Esophagus squamous epithelium (tissue), 4 donors: ENCODE measurements around the gene RUVBL1.

Source experiments
- CTCF ChIP-seq, 6 experiments: fragments of 450-650 bp in 4 of 6; fragments of 200-600 bp in 2 of 6; sonication (generic) in 2 of 6; IDR thresholded peaks; one replicate each; pipeline ENCODE4 v1.5.1; 2016 to 2019; ENCODE audit warnings: antibody characterized with exemption in 6 of 6, mild to moderate bottlenecking in 4 of 6, moderate library complexity in 4 of 6
- POLR2A ChIP-seq, 4 donors: fragments of 450-650 bp; IDR thresholded peaks; one replicate each; pipeline ENCODE4 v1.6.1; 2017; ENCODE audit warnings: antibody characterized with exemption in 4 of 4, mild to moderate bottlenecking in 4 of 4, moderate library complexity in 3 of 4

DNA sequence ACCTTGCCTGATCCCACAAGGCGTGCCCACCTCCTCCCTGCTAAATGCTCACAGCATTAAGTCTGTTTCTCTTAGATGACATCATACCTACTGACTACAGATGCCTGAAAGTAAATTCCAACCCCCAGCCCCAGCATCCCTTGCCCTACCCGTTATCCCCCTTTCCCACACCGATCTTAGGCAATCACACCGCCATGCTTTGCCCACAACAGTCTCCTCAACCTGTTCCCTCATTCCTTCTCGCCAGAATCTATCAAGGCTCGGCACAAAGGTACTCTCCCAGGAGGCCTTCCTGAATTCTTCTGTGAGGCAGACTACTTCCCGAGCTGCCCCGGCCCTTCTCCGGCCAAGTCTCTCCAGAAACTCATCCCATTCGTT lies 72.2 kb downstream of the RUVBL1 start:
- TF ChIP-seq CTCF (IDR thresholded peaks at IDR 0.05), result no peak
- TF ChIP-seq POLR2A (IDR thresholded peaks at IDR 0.05), result no peak
